Skeletal muscle tissue (tissue), 4 donors: ENCODE data around the gene TAGLN. TPM values are rescaled to one million over a fixed set of nuclear protein-coding genes. Genes with fewer than 3 reads are reported as not detected.

Source experiments
- H3K27ac ChIP-seq: one replicate; pipeline ENCODE4 v1.7.0; 2013; ENCODE audit warnings: mild to moderate bottlenecking, low read depth, low read length, inconsistent platforms
- H3K27me3 ChIP-seq, 3 donors: one replicate each; pipeline ENCODE4 v1.7.0; 2013; ENCODE audit warnings: low read length in 3 of 3; ENCODE audit not compliant: control insufficient read depth in 3 of 3, insufficient read depth in 3 of 3
- H3K36me3 ChIP-seq, 3 donors: one replicate each; pipeline ENCODE4 v1.7.0; 2013; ENCODE audit warnings: low read length in 3 of 3; ENCODE audit not compliant: control insufficient read depth in 3 of 3, insufficient read depth in 3 of 3
- H3K4me1 ChIP-seq, 3 donors: one replicate each; pipeline ENCODE4 v1.7.0; 2013; ENCODE audit warnings: low read length in 3 of 3, mild to moderate bottlenecking in 3 of 3; ENCODE audit not compliant: control insufficient read depth in 3 of 3, insufficient read depth in 3 of 3
- H3K4me3 ChIP-seq, 3 donors: one replicate each; pipeline ENCODE4 v1.7.0; 2013; ENCODE audit warnings: low read length in 3 of 3
- H3K9ac ChIP-seq, 3 donors: one replicate each; pipeline ENCODE4 v1.7.0; 2013; ENCODE audit warnings: low read length in 3 of 3, mild to moderate bottlenecking in 3 of 3, moderate library complexity in 2 of 3, low read depth in 1 of 3
- H3K9me3 ChIP-seq, 3 donors: one replicate each; pipeline ENCODE4 v1.7.0; 2013; ENCODE audit warnings: low read length in 3 of 3; ENCODE audit not compliant: control insufficient read depth in 3 of 3
- total RNA-seq: library from RNA; depleted of rRNA; stranded (reverse); fragments of >200 nt; gene quantifications from one replicate; pipeline ENCODE4 v1.2.3, GENCODE V29; 2014
- donor health status: Osteomylitis.

TAGLN gene
- total RNA-seq, 1 donor from 2014 or later = 103 TPM

DNA sequence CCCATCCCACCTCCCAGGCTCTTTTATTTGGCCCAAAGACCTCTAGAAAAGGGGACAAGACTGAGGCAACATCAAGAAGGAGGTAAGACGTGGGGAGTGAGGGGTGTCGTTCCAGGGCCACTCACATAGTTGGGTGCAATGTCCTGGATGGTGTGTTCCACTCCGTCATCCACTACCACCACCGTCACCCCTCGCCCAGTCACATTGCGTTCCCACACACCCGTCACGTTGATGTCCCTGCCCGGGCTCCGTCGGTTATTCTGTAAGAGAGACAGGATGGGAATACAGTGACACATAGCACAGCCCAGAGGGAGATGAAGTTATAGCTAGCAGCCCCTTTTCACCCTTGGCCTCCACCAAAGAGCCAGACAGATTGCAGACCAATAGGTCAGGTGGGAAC, 28.9 kb downstream of the TAGLN start:
- Histone ChIP-seq H3K9ac (no peak overlapping the region), H3K9me3 (no peaks in the 10 kb centered on the region), H3K27me3 (no peaks in the 10 kb centered on the region), H3K36me3 (peaks cover 47 to 58% (median 57%) of the 10 kb centered on the region in 3 donors), H3K4me3 (no peak overlapping the region), H3K27ac (no peak overlapping the region), H3K4me1 (peaks cover 21 to 30% (median 25%) of the 10 kb centered on the region in 3 donors)

DNA sequence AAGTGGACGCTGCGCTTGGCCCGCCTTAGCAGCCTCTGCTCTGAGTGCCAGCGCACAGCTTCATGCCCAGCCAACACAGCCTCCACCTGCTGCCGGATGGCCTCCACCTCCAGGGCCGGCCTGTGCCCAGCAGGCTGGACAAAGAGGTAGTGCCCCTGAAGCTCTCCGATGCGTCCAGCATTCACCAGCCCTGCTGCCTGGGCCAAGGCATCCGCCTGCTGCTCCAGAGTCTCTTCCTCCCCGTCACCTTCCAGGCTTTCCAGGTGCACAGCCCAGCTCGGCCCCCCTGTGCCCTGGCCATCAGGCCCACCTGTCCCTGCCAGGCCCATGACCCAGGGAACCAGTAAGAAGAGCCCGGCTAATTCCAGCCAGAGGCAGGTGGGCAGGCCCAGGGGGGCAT, 30.2 kb downstream of the TAGLN start:
- H3K27me3 ChIP-seq = no peaks in the 10 kb centered on the region
- H3K4me1 ChIP-seq = peaks cover 31 to 34% (median 34%) of the 10 kb centered on the region in 3 donors
- H3K4me3 ChIP-seq = no peak overlapping the region
- peaks cover 33 to 47% (median 43%) of the 10 kb centered on the region in 3 donors for H3K36me3 ChIP-seq
- no peak overlapping the region for H3K27ac ChIP-seq
- H3K9ac ChIP-seq = no peak overlapping the region
- H3K9me3 ChIP-seq = no peaks in the 10 kb centered on the region

DNA sequence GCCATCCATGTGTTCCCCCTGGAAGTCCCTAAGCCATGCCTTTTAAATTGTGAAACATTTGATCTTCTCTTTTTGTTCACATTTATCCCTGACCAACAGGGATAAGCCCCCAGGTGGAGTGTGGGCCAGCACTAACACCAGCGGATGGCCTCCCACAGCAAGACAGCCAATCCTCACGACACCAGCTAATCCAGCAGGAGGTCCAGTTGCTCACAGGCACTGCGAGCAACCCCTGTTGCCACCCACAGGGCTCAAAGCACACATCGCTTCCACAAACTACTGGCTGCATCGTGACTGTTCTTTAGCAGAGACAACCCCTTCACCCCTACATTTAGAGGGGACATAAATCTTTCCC, 30.7 kb downstream of the TAGLN start:
- no peak overlapping the region for H3K4me3 ChIP-seq
- peaks cover 33 to 42% (median 39%) of the 10 kb centered on the region in 3 donors for H3K36me3 ChIP-seq
- H3K9ac ChIP-seq = peak overlapping the region in 1 of 3 donors; percentile 33
- H3K9me3 ChIP-seq = no peaks in the 10 kb centered on the region
- H3K27ac ChIP-seq = no peak overlapping the region
- peaks cover 31 to 35% (median 34%) of the 10 kb centered on the region in 3 donors for H3K4me1 ChIP-seq
- H3K27me3 ChIP-seq = no peaks in the 10 kb centered on the region

DNA sequence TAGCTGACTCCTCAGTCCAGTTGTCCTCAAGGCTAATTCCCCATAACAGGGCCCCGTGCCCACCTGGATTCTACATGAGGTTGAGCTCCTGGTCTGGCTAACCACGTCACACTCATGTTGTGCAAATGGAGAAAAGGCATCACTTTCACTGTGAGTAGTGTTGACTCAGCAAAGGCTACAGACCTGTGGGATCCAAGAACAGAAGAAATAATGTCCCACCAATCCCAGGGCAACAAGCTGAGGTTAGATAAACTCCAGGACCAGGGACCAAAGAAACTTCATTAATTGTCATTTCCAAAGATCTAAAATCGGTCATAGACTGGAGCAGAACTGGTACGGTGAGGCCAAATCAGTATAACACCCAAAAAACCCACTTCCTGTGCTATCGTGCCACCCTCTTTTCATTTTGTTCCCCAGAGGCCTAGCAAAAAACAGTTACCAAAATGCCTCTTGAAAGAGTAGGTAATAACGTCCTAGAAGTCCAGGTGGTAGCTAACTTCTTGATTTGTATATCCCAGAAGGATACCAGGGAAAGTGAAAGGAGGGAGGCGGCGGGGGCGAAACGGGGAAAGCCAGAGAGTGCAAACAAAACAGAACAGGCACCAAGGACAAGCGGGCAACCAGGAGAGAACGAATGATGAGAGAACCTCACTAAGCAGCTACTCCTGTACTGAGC, 31.3 kb downstream of the TAGLN start:
- Histone ChIP-seq H3K9me3 (no peaks in the 10 kb centered on the region), H3K27me3 (no peaks in the 10 kb centered on the region), H3K4me3 (no peak overlapping the region), H3K4me1 (peaks cover 31 to 35% (median 34%) of the 10 kb centered on the region in 3 donors), H3K27ac (no peak overlapping the region), H3K36me3 (peaks cover 33 to 39% (median 37%) of the 10 kb centered on the region in 3 donors), H3K9ac (peak overlapping the region; percentile 96 to 98 (median 98))

DNA sequence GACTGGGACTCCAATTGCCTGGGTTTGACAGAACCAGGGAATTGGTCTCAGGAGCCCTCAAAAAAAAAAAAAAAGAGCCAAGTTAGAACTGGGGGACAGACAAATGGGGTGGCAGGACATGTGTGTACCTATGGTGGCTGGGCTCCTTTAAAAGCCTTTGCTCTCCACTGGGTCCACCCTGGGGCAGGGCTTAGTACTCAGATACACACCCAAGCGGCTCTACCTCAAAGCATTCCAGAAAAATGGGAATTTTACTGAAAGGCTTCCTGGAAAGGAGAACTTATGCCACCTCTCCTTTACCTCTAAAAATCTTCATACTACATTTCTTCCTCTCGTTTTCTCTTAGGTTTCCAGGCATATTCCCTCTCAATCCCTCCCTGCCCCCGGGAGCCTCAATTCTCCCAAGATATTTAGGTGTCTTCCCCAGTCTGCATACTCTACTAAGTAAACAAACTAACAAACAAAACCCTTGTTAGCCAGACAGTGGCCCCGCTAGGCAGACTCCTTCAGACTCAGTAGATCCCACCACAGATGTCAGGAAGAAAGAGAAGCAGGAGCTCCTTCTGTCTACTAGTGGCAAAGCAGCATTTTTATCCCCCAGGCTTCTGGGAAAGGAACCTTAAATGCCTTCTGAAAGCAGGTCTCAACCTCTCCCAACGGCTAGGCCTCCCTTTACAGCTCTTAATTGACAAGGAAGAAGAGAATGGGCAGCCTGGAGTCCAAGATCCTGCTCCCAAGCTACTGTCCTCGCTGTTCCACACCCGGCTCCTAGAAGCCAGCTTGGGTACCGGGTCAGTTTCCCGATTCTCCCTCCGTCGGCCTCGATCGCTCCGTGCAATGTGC, 32.0 kb downstream of the TAGLN start:
- Histone ChIP-seq H3K27me3 (no peaks in the 10 kb centered on the region), H3K9ac (peak overlapping the region; percentile 96 to 98 (median 98)), H3K4me3 (peak overlapping the region; percentile 89 to 98 (median 97)), H3K9me3 (no peaks in the 10 kb centered on the region), H3K4me1 (peaks cover 29 to 35% (median 29%) of the 10 kb centered on the region in 3 donors), H3K36me3 (peaks cover 33 to 37% (median 33%) of the 10 kb centered on the region in 3 donors), H3K27ac (peak overlapping the region; percentile 96)

DNA sequence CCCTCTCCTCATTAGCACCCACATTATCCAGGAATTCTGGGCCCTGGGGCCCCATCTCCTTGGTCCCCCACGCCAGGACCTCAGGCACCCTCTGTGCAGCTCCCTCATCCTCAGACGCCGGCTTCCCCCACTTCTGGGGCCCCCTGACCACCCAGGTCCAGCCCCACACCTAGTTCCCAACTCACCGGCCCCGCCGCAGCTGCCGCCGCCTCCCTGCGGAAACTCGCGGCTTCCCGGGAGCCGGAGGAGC, 32.6 kb downstream of the TAGLN start, which contains the start of gene PCSK7:
Gene PCSK7 (minus strand): TSS at position 232 of the 250 bp plus-strand sequence. CDS start 2,229 bp downstream, outside the sequence.
- Histone ChIP-seq H3K27me3 (no peaks in the 10 kb centered on the region), H3K4me3 (peak within 1 kb of the TSS; percentile 97 to 98 (median 97)), H3K9ac (peak within 1 kb of the TSS; percentile 96 to 98 (median 98)), H3K4me1 (peaks cover 28 to 35% (median 28%) of the 10 kb centered on the region in 3 donors), H3K36me3 (peaks cover 29 to 37% (median 36%) of the 10 kb centered on the region in 3 donors), H3K27ac (peak within 1 kb of the TSS; percentile 96), H3K9me3 (no peaks in the 10 kb centered on the region)

DNA sequence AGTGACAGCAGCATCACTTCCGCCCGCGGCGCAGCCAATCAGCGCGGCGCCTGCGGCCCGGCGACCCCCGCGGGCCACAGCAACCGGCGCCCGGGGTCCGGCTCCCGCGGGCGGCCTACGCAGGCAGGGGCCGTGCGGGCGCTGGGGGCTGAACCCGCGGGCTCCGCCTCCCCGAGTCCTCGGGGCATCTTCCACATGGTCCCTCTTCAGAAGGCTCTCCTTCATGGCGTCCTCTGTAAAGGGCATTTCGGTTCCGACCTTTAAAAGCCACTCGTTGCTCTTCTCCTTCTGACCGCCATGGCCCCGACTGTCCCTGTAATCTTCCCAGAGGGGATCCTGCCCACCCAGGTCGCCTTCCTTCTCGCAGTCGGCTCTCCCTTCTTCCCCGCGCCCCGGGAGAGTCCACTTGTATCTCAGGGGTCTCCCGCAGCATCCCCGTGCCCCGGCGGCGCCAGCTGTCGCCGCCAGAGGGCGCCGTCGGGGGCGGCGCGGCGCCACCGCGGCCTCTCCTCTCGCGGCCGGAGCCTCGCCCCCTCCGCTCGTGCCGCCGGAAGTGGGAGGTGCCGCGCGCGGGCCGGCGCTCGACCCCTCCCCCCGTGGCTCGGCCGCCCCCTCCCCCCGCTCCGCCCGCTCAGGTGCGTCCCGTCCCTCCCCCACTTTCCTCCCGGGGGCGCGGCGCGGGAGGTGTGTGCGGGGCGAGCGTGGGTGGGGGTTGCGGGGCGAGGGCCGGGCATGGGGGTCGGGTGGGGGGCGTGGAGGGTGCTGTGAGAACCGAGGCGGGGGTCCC, 33.1 kb downstream of the TAGLN start, which contains the start of gene RNF214:
Gene RNF214 (plus strand): TSS at position 580 of the 787 bp plus-strand sequence. CDS start 1,602 bp downstream, outside the sequence.
- H3K27ac ChIP-seq = peak within 1 kb of the TSS; percentile 96
- no peaks in the 10 kb centered on the region for H3K27me3 ChIP-seq
- peaks cover 29 to 33% (median 32%) of the 10 kb centered on the region in 3 donors for H3K36me3 ChIP-seq
- H3K9me3 ChIP-seq = no peaks in the 10 kb centered on the region
- peak within 1 kb of the TSS; percentile 97 to 98 (median 97) for H3K4me3 ChIP-seq
- peak within 1 kb of the TSS; percentile 96 to 98 (median 98) for H3K9ac ChIP-seq
- peaks cover 28 to 35% (median 28%) of the 10 kb centered on the region in 3 donors for H3K4me1 ChIP-seq

DNA sequence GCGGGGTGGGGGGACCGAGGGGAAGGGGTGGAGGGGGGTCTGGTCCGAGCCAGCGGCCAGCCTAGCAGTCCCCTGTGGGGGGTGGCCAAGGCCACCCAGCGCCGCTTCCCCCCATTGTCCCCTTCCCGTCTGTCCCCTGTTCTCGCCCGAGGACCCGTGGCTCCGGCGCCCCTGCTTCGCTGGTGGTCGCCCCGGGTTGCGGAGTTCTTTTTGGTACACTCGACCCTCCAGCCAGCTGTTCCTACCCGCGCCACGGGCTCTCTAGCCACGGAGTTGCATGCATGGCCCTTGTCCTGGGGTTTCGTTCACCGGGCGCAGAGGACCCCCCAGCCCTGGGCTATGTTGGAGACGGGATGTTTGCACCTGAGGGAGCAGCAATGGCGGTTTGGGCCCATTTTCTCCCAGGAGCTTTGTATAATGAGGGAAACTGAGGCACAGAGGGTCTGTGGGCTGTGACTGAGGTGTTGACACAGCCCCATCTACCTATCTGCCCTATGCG, 33.8 kb downstream of the TAGLN start:
- Histone ChIP-seq H3K4me1 (peaks cover 28 to 35% (median 28%) of the 10 kb centered on the region in 3 donors), H3K27me3 (no peaks in the 10 kb centered on the region), H3K9me3 (no peaks in the 10 kb centered on the region), H3K9ac (peak overlapping the region; percentile 82 to 89 (median 83)), H3K27ac (peak overlapping the region; percentile 96), H3K36me3 (peaks cover 24 to 27% (median 27%) of the 10 kb centered on the region in 3 donors), H3K4me3 (peak overlapping the region; percentile 85 to 97 (median 93))

DNA sequence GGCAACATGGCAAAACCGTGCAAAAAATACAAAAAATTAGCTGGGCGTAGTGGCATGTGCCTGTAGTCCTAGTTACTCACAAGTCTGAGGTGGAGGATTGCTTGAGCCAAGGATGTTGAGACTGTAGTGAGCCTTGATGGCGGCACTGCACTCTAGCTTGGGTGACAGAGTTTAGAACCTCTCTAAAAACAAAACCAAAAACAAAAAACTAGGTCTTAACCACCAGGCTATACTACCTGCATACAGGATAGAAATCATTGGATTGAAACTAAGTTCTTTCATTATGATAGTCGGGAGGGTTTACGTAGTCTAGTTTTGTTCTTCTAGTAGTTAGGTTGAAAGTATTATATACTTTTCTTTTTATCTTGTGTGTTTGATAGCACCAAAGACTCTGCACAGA, 39.1 kb downstream of the TAGLN start:
- Histone ChIP-seq H3K4me1 (peaks cover 5 to 13% (median 7%) of the 10 kb centered on the region in 3 donors), H3K27me3 (no peaks in the 10 kb centered on the region), H3K9me3 (no peaks in the 10 kb centered on the region), H3K36me3 (peaks cover 18 to 29% (median 22%) of the 10 kb centered on the region in 3 donors), H3K4me3 (no peak overlapping the region), H3K9ac (no peak overlapping the region), H3K27ac (no peak overlapping the region)
